Astrocyte (in vitro differentiated cells and primary cell): ENCODE measurements around the gene PWP2. TPM values are rescaled to one million over a fixed set of nuclear protein-coding genes. Genes with fewer than 3 reads are reported as not detected.

Experiments
- DNase-seq: peaks from one replicate; pipeline ENCODE4 v3.0.0-alpha.2; 2010; ENCODE audit warnings: low read depth
- FAIRE-seq: peaks from 2 replicates; lab custom pipeline; 2011; peaks lifted over from hg19 to GRCh38; lab: Jason Lieb, UNC
- H2AFZ ChIP-seq: 2 replicates; pipeline ENCODE4 v1.6.0; 2012; ENCODE audit warnings: low read depth, low read length, inconsistent platforms
- H3K27ac ChIP-seq: 2 replicates; pipeline ENCODE4 v1.5.1; 2011; ENCODE audit warnings: low read depth, low read length, inconsistent platforms
- H3K27me3 ChIP-seq: 2 replicates; pipeline ENCODE4 v1.6.0; 2011; ENCODE audit warnings: low read length, inconsistent platforms; ENCODE audit not compliant: insufficient read depth
- H3K36me3 ChIP-seq: 2 replicates; pipeline ENCODE4 v1.5.1; 2011; ENCODE audit warnings: low read length, inconsistent platforms; ENCODE audit not compliant: insufficient read depth
- H3K4me1 ChIP-seq: 2 replicates; pipeline ENCODE4 v1.5.1; 2011; ENCODE audit warnings: low read length, inconsistent platforms; ENCODE audit not compliant: insufficient read depth
- H3K4me2 ChIP-seq: 2 replicates; pipeline ENCODE4 v1.6.0; 2012; ENCODE audit warnings: low read length, inconsistent platforms
- H3K4me3 ChIP-seq: 2 replicates; pipeline ENCODE4 v1.5.1; 2011; ENCODE audit warnings: low read depth, mild to moderate bottlenecking, low read length, inconsistent platforms; ENCODE audit not compliant: insufficient read depth
- H3K79me2 ChIP-seq: 2 replicates; pipeline ENCODE4 v1.6.0; 2012; ENCODE audit warnings: mild to moderate bottlenecking, low read length, inconsistent platforms; ENCODE audit not compliant: insufficient read depth
- H3K9ac ChIP-seq: 2 replicates; pipeline ENCODE4 v1.6.0; 2012; ENCODE audit warnings: mild to moderate bottlenecking, low read length, inconsistent platforms
- H3K9me3 ChIP-seq: 2 replicates; pipeline ENCODE4 v1.5.1; 2012; ENCODE audit warnings: low read depth, mild to moderate bottlenecking, low read length, inconsistent platforms; ENCODE audit not compliant: insufficient read depth
- H4K20me1 ChIP-seq: 2 replicates; pipeline ENCODE4 v1.6.0; 2012; ENCODE audit warnings: low read length, inconsistent platforms; ENCODE audit not compliant: insufficient read depth
- H3K27ac Mint-ChIP-seq: one replicate; pipeline ENCODE4 v1.8.0; 2021; ENCODE audit warnings: mild to moderate bottlenecking, mixed read lengths; ENCODE audit not compliant: unreplicated experiment
- H3K27me3 Mint-ChIP-seq: one replicate; pipeline ENCODE4 v1.8.0; 2021; ENCODE audit warnings: low read depth, mixed read lengths; ENCODE audit not compliant: unreplicated experiment
- H3K36me3 Mint-ChIP-seq: one replicate; pipeline ENCODE4 v1.8.0; 2021; ENCODE audit warnings: low read depth, mixed read lengths; ENCODE audit not compliant: unreplicated experiment
- H3K4me1 Mint-ChIP-seq: one replicate; pipeline ENCODE4 v1.8.0; 2021; ENCODE audit warnings: low read depth, mixed read lengths; ENCODE audit not compliant: unreplicated experiment
- H3K4me3 Mint-ChIP-seq: one replicate; pipeline ENCODE4 v1.8.0; 2021; ENCODE audit warnings: mild to moderate bottlenecking, moderate library complexity, mixed read lengths; ENCODE audit not compliant: unreplicated experiment
- H3K9me3 Mint-ChIP-seq: one replicate; pipeline ENCODE4 v1.8.0; 2021; ENCODE audit warnings: mild to moderate bottlenecking, mixed read lengths; ENCODE audit not compliant: unreplicated experiment
- CTCF ChIP-seq: IDR thresholded peaks from 2 replicates; pipeline ENCODE4 v1.5.1; 2011; ENCODE audit warnings: low read depth, mild to moderate bottlenecking, inconsistent platforms, low read length, moderate library complexity; ENCODE audit not compliant: insufficient read depth
- EZH2 ChIP-seq: IDR thresholded peaks from 2 replicates; pipeline ENCODE4 v1.6.1; 2012; ENCODE audit warnings: mild to moderate bottlenecking, low read length, inconsistent platforms; ENCODE audit not compliant: insufficient read depth
- total RNA-seq: library from RNA; stranded (reverse); gene quantifications from 2 replicates; pipeline ENCODE4 v1.2.1, GENCODE V29; 2021

PWP2 gene
- total RNA-seq, 1 donor from 2014 or later = 17.1 TPM

DNA sequence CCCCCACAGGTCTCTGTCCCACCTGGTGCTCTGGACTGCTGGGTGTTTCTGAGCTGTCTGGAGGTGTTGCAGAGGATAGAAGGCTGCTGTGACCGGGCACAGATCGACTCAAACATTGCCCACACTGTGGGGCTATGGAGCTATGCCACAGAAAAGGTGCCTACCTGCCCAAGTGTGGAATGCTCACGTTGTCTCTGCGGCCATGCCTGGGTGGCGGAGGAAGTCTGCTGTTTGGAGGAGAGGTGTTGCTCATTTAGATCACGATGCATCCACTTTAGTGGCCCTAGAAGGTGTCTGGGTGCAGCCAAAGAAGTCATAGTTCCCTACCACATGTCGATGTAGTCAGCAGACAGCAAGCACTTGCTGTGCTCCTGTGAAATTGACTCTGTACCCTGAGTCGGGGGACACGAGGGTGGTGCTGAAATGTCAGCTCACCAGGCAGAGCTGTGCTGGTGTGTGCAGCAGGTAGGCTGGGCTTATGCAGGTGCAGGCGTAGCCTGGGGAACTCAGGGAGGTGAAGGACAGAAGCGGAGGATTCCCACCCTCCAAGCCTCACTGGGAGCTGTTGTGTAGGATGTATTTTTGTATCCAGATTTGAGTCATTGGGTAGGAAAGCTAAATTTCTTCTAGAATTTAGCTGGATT is 32.8 kb upstream of the PWP2 start:
- Mint-ChIP-seq H3K4me1 (no peaks in the 10 kb centered on the region), H3K27me3 (no peaks in the 10 kb centered on the region), H3K9me3 (no peaks in the 10 kb centered on the region), H3K4me3 (peak overlapping the region; percentile 29), H3K36me3 (peaks cover 18% of the 10 kb centered on the region), H3K27ac (no peak overlapping the region)
- TF ChIP-seq EZH2 (no peak), CTCF (no peak)
- Histone ChIP-seq H3K79me2 (peaks cover 36% of the 10 kb centered on the region), H3K27ac (no peak overlapping the region), H2AFZ (no peak overlapping the region), H3K27me3 (no peaks in the 10 kb centered on the region), H3K4me2 (no peak overlapping the region), H3K4me1 (no peaks in the 10 kb centered on the region), H3K4me3 (no peak overlapping the region), H3K9me3 (no peaks in the 10 kb centered on the region), H3K36me3 (peaks cover 20% of the 10 kb centered on the region), H3K9ac (no peak overlapping the region), H4K20me1 (peaks cover 60% of the 10 kb centered on the region)
- FAIRE-seq (no peak), DNase-seq (no peak)

- Histone ChIP-seq H3K9ac (no peak overlapping the region), H3K27me3 (no peaks in the 10 kb centered on the region), H3K4me2 (no peak overlapping the region), H4K20me1 (peaks cover 41% of the 10 kb centered on the region), H3K9me3 (no peaks in the 10 kb centered on the region), H3K27ac (no peak overlapping the region), H3K79me2 (peaks cover 20% of the 10 kb centered on the region), H2AFZ (no peak overlapping the region), H3K36me3 (peaks cover 20% of the 10 kb centered on the region), H3K4me3 (no peak overlapping the region), H3K4me1 (no peaks in the 10 kb centered on the region)
- no peak for FAIRE-seq
- TF ChIP-seq CTCF (no peak), EZH2 (no peak)
- Mint-ChIP-seq H3K9me3 (no peaks in the 10 kb centered on the region), H3K4me1 (no peaks in the 10 kb centered on the region), H3K27me3 (no peaks in the 10 kb centered on the region), H3K4me3 (no peak overlapping the region), H3K27ac (no peak overlapping the region), H3K36me3 (peaks cover 17% of the 10 kb centered on the region)
- DNase-seq = no peak
Observed at GRCh38 chr21:44076316-44076715, 30.9 kb upstream of the PWP2 start.

GRCh38 chr21:44078411-44078981 is 28.7 kb upstream of the PWP2 start:
- H3K36me3 ChIP-seq = peaks cover 36% of the 10 kb centered on the region
- peaks cover 24% of the 10 kb centered on the region for H3K36me3 Mint-ChIP-seq
- H3K9me3 Mint-ChIP-seq = no peaks in the 10 kb centered on the region
- TF ChIP-seq CTCF = no peak
- no peak for TF ChIP-seq EZH2
- no peaks in the 10 kb centered on the region for H3K27me3 Mint-ChIP-seq
- H3K79me2 ChIP-seq = peaks cover 2% of the 10 kb centered on the region
- H3K4me3 ChIP-seq = no peak overlapping the region
- no peak overlapping the region for H3K27ac ChIP-seq
- H3K4me1 Mint-ChIP-seq = no peaks in the 10 kb centered on the region
- H3K9ac ChIP-seq = no peak overlapping the region
- no peaks in the 10 kb centered on the region for H3K27me3 ChIP-seq
- H3K4me3 Mint-ChIP-seq = no peak overlapping the region
- DNase-seq = no peak
- no peak overlapping the region for H3K4me2 ChIP-seq
- peaks cover 20% of the 10 kb centered on the region for H4K20me1 ChIP-seq
- H2AFZ ChIP-seq = no peak overlapping the region
- no peaks in the 10 kb centered on the region for H3K4me1 ChIP-seq
- H3K9me3 ChIP-seq = no peaks in the 10 kb centered on the region
- no peak for FAIRE-seq
- H3K27ac Mint-ChIP-seq = no peak overlapping the region
